HTERT RPE-1 (cell line): ENCODE data around the gene UBAC2.

Source experiments
- in situ Hi-C: fragments of 300-500 bp; cut with MboI; formaldehyde crosslinking; loops from 4 replicates; pipeline ENCODE4 v1.14.3; 2020; ENCODE audit warnings: low sequenced_read_pairs

UBAC2 gene

DNA sequence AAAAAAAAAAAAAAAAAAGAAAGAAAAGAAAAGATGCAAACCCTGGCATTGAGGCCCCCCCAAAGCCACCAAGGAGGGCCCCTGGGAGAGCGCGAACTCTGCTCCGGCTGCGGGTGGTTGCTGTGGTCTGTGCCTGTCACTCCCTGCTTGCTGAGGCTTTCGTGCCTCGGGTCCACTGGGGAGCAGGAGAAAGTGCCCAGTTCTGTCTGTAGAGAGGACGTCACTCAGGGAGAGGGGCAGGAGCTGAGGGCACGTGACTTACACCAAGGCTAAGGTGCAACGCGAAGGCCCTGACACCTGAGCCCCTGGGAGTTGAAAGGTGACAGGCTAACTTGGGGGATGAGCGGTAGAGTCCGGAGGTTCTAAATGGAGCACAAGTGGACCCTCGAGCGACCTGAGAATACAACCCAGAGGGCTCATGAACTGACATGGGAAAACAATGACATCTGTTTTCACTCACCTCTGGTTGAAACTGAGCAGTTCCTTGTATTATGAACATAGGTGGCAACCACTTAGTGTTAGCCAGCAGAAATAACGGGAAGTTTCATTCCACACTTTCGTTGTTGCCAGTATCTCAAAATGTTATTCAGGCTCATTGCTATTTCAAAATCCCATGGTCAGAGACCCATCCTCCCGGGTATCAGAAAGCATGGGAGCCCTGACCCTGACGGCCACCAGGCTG, 231.4 kb downstream of the UBAC2 start:
- in situ Hi-C loops: no loop called here

DNA sequence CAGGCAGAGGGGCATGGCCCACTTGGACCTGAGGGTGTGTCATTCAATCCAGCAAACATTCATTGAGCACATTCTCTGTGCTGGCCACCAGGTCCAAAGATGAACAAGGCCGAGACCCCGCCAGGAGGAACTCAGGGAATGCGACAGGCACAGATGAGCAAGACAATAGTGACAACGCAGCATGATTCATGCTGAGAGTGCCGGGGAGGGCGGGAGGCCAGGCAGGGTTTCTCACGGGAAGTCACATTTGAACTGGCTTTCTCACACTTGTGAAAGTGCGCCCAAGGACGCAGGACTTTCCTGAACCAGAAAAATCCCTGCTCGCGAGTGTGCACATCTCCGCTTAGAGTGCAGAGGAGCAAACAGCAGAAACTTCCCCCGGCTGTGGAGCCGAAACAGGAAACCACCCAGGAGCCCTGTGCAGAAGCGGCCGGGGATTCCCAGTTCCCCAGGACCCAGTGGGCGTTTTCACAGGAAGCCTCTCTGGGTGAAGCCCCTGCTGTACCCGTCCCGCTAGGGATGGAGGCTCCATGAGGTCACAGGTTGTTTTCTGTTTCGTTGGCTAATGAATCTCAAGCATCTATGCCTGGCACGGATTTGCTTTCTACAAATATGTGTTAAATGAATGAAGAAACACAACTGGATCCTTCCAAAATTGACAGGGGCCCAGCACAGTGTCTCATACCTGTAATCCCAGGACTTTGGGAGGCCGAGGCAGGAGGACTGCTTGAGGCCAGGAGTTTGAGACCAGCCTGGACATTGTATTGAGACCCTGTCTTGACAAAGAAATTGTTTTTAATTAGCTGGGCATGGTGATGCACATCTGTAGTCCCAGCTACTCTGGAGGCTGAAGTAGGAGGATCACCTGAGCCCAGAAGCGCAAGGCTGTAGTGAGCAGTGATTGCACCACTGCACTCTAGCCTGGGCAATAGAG, 232.2 kb downstream of the UBAC2 start:
- in situ Hi-C loops: no loop called here

DNA sequence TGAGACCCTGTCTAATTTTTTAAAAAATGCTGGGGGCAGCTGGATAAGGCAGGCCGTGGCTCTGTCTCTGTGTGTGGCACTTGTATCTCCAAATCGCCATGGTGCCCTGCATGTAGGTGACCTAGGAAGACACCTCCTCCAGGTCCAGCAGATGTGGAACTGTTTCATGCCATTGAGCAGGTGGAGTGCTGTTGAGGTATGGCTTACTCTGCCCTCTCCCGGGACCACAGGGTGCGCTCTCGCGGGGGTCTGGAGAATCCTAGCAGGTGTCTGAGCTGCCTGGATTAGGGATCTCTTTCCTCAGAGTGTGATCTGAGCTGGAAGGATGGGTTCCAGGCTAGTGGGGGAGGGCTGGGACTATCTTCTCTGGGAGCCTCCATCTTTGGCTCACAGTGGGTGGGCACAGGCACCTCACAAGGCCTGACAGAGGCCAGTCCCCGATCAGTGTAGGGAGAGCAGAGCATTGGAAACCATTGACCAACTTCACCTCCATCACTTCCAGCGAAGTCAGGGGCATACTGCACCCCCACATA, 233.0 kb downstream of the UBAC2 start:
- in situ Hi-C loops: no loop called here

DNA sequence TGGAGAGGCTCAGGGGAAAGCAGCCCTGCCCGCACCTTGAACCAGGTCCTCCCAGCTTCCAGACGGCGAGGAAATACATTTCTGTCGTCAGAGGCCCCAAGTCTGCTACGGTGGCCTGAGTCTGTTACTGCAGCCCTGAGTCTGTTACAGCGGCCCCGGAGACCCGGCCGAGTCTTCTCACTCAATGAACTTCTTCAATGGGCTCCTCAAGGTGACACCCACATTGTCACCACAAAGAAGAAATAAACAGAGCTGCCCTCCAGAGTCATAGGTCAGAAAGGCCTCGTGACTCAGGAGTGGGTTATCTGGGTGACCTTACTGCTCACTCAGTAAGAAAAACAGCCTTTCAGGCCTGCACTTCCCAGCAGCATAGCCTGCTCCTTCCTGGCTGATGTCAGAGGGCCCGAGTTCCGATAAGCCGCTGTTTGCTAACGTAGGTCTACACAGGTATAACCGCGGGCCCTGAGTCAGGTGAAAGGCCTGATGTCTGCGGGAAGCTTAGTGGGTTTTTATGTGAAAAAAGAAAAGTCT, 233.7 kb downstream of the UBAC2 start:
- in situ Hi-C loops: no loop called here

DNA sequence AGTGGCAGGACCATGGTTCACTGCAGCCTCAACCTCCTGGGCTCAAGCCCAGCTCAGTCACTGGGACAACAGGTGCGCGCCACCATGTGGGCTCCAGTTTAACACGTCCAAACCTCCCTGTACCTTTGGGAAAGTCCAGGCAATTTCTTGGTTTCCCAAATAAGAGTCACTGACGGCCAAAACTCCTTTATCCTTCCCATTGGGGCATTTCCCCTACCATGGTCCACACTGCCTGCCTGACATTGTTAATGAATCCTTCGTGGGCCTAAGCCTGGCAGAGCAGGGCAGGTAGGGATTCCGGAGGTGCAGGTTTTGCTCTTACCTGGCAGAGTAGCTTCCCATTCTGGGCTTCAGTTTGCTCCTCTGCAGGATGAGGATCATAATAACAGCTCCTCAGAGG, 234.5 kb downstream of the UBAC2 start:
- in situ Hi-C loops: no loop called here

DNA sequence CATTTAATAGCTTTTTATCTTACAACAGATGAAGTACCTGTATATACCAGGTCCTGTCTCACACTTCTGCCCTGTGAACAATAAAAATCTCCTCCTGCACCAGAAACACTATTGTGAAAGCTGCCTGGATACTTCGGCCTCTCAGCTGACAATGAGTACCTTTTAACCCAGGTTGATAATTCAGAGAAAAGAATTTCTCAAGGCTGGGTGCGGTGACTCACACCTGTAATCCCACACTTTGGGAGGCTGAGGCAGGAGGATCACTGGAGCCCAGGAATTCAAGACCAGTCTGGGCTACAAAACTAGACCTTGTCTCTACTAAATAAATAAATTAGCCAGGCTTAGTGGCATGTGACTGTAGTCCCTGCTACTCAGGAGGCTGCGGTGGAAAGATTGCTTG, 235.3 kb downstream of the UBAC2 start:
- in situ Hi-C loops: no loop called here
